GM19240 (cell line): Measurements from ENCODE around the gene UNC5C.

Source experiments
- DNase-seq: peaks from one replicate; pipeline ENCODE4 v3.0.0; 2011; ENCODE audit warnings: low spot score; ENCODE audit not compliant: insufficient read length

Gene UNC5C

DNA sequence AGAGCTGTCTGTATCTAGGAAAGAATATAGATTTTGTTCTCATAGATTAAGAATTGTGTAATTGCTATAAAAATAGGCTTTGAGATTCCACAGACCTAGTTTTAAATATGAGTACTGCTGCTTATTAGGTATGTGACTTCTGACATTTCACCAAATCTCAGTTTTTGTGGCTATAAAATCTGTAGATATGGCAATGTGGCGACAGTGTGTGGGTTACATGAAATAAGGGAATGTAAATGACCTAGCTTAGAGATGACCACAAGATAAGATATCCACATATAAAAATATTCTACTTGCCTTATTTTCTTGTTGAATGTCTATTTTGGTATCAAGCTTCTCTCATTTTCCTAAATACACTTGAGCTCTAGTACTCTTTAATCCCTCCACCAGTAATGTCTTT is 193.8 kb downstream of the UNC5C start:
- no peak for DNase-seq

DNA sequence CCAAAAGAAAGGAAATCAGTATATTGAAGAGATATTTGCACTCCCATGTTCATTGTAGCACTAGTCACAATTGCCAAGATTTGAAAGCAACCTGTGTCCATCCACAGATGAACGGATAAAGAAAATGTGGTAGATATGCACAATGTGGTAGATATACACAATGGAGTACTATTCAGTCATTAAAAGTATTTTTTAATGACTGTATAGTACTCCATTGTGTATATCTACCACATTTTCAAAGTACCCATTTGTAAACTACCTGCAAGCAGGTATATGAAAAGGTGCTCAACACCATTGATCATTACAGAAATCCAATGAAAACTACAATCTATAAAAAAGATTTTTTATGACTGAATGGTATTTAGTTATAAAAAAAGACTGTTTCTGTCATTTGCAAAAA is 200.4 kb downstream of the UNC5C start:
- DNase-seq: no peak

DNA sequence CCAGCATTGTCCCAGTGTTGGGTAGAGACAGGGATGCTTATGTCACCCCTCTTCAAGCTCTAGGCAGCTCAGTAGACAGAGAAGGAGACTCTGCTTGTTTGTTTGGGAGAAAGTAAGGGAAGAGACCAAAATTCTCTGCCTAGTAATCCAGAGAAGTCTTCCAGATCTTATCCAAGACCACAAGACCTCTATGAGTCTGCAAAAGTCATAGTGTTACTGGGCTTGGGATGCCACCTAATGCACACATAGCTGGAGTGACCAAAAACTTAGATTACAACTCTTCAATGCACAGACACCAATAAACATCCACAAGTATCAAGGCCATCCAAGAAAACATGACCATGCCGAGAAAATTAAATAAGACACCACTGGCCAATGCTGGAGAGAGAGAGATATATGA is 205.5 kb downstream of the UNC5C start:
- DNase-seq: no peak

DNA sequence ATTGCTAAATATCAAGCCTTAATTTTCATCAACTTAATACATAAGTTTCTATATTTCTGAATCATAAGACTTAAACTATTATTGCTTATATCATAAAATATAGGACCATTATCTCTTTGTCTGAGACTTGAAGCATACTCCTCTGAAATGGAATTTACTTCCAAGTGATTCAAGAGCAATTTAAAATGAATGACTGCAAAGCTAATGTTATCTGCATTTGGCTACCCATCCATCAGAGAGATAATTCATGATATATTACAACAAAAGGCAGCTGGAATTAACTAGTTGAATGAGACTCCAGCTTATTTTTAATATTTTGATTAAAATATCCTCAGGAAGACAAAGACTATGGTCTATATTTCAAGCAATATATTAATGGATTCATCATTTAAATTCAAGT is 208.6 kb downstream of the UNC5C start:
- no peak for DNase-seq

DNA sequence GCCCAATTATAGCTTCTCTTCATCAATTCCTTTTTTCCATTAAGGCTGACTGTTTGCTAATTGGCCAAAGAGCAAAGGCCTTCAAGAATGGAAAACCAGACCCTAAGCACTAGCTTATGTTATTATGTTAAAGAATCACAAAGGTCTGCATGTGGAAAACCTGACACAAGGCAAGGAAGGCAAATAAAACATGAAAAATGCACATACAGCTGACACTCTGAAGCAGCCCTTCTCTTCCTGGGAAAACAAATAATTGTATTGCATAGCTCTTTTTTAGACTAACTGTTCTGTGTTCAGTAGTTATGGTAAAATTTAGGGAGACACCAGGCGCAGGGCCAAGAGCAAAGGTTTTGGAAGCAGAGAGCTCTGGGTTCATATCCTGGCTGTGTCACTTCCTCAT is 223.1 kb downstream of the UNC5C start:
- no peak for DNase-seq

DNA sequence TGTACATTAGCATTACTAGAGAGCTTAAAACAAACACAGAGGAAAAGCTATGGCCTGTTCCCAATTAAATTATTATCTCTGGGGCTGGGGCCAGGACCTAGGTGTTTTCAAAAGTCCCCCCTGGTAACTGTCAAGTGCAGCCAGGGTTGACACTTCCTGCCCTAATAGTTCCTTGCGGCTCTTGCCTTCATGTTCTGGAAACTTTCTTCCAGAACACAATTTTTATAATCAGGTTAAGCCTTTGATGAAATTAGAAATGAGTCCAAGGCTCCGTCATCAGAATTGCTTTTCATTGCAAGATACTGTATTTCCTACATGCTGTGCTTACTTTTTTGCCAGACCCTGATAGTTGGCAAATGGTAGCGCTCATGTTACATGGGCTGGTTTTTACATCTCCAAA is 229.6 kb downstream of the UNC5C start:
- no peak for DNase-seq

DNA sequence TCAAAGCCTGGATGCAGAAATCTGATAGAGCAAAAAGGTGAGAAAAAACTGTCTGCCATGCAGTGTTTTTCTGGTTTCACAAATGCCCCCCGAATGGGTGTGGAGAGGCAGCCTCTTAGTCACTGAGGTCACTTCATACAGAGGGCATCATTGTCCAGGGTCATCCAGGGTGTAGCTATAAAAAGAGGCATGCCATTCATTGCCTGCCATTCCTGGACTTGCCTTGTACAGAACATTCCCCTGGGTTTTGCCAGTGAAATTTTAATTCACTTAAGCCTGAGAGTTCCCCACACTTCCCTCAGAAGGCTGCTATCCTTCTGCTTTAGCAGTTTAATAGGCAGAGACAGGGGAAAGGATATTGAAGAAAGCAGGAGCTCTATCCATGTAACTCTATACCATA is 230.3 kb downstream of the UNC5C start:
- DNase-seq: no peak

DNA sequence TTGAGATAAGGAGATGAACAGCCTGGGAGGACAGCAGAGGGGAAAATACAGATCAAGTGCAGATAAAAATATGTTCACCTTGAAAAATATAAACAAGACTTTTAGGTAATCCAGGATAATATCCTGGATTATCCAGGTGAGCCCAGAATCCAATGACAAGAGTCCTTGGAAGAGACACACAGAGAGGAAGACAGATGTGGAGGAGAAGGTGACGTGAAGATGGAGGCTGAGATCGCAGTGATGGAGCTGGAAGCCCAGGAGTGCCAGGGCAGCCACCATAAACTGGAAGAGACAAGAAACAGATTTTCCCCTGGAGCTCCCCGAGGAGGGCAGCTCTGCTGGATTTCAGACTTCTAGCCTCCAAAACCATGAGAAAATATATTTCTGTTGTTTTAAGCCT is 230.7 kb downstream of the UNC5C start:
- DNase-seq: no peak

DNA sequence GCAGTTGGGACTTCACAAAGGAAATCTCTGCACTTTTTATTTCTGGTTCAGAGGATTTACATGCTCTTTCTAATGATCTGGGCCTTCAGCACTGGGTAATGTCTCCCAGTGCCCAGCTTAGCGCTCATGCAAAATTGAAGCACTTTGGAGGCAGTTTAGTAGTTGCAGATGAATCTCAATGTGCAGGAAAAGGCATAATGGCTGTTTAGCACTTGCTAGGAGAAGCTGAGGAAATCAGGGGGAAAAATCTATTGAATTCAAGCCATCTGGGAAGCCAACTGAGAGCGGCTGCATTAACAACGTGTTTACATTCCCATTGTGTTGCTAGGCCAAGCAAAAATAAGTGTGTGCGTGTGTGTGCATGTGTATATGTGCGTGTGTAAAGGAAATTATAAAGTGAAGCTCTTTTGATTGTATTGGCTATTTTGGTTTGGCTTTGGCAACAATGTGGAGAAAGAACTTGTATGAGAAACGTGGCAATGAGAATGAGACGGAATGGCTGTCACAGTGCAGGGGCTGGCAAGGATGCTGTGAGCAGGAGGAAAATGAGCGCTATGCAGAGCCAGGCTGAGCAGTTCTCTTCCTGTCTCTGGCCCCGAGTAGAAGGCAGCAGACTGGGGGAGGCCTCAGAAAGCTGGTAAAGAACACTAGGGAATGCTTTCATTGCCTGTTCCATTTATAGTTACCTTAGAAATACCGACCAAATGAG is 231.5 kb downstream of the UNC5C start:
- DNase-seq: no peak

DNA sequence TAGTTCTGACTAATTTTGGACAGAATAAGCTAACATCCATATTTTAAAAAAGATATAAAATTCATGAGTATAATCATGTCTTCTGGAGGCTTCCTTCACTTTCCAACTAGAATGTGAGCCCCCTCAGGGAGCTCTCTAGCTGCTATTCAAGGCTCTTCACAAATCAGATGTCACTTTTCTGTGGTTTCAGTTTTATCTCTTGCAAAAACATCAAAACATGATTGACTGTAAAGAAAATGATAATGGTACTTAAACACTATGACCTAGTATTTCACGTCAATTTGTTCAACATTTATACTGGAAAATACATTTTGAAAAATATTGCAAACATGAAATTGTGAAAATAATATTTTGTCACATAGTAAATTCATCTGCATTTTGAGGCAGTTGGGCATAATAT is 234.2 kb downstream of the UNC5C start:
- DNase-seq: no peak

DNA sequence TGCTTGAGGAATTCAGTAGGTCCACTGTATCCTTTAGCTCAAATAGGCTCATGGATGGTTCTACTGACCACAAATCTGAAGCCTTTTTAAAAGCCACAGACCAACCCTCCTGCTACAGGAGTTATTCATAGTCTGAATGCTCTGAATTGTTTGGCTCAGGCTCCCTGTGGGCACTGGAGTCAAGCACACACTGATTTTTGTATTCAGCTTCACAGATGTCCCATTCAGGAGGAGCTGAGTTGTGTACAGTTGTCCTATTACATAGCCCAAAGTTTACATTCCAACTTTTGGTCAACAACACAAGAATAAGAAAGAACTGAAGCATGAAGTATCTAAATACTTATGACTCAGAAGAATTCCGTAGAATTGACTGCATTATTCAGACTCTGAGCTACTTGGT is 243.9 kb downstream of the UNC5C start:
- no peak for DNase-seq

DNA sequence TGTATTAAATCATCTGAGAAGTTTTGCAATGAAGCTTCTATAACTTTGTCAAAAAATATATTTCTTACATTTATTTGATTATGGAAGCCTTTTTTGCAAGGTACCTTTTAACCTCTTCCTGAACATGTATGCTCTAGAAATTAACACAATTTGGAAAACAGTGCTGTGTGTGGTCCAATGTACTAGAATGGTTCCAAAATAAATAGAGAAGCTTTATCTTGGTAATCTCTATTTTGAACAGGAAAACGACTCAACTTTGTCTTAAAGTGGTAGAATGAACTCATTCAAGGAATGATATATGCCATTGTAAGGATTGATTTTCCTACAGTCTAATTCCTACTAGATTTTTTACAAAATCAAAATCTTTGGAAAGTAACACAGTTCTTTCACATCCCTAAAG is 248.5 kb downstream of the UNC5C start:
- DNase-seq: no peak

DNA sequence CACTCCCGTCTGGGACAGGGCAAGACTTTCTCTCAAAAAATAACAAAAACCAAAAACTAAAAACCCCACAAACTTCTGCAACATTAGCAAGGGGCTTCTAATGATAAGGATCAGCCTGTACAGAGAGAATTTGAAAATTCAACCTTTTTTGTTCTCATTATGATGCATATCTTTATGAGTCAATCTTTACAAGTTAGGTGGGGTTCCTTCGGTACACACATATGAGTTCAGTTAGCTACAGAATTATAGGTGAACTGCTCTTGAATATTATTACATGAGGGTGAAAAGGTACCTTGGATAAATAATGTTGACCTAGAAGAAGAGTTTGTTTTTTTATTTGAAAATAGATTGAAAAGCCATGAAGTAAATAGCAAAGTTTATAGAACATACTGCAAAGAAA is 252.7 kb downstream of the UNC5C start:
- no peak for DNase-seq

DNA sequence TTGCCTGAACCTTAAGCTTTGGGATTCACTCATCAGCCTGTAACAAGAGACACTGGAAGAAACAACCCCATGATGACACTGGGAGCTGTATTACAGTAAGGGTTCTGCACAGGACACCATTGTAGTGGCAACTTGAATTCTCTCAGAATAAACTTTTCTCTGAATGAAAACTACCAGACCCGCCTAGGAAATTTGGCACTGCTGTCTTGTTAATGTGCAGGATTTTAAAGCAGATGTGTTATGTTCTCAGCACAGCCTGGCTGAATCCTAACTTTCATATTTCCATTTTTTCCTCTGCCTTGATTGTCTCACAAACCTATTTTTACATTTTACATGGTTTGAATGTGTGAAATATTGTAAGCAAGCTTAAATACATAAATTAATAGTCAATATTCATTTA is 253.6 kb downstream of the UNC5C start:
- DNase-seq: no peak

DNA sequence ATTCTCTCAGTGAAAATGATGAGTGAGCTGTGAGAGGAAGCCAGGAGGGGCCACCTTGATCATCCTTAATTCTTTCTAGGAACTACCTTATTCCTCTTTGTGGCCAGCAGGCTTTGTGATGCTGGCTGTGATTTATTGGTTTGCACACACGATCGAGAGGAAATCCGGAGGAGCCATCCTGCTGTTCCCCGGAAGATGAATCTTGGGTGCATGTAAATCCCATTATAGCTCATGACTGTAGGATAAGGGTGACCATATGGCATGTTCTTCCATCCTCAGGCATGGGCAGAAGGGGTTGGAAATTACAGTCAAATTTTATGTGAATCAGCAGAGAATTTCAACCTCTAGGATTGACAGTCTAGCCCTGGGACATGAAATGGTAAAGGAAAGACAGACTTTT is 254.5 kb downstream of the UNC5C start:
- DNase-seq: no peak

DNA sequence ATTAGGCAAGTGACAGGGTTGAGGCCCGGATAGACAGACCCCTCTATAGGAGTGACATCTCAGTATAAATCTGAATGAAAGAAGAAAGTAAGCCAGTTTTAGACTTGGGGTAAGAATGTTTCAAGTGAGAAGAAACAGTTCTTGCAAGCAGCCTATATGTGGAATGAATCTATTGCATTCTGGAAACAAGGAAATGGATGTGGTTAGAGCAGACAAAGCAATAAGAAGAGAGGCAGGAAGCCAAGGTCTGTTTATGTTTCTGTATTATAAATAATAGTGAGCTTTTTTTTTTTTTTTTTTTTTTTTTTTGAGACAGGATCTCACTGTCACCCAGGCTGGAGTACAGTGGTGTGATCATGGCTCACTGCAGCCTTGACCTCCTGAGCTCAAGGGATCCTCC is 255.8 kb downstream of the UNC5C start:
- no peak for DNase-seq

DNA sequence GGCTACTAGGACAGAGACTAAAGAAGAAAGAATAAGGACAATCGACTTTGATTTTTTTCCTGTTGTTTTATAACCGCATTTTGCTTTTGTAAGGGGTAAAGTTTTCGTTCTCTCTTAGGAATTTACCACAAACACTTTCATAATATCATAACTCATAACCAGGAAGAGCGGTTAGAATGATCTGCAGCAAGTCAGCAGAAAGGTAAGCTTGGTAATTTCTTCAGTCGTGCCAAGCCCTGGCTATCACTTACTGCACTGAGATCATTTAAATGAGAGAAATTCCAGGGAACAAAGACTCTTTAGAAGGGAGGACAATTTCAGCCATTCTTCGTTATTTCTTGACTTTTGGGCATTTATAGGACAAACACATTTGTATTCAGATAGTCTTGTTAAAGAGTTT is 258.1 kb downstream of the UNC5C start:
- no peak for DNase-seq

DNA sequence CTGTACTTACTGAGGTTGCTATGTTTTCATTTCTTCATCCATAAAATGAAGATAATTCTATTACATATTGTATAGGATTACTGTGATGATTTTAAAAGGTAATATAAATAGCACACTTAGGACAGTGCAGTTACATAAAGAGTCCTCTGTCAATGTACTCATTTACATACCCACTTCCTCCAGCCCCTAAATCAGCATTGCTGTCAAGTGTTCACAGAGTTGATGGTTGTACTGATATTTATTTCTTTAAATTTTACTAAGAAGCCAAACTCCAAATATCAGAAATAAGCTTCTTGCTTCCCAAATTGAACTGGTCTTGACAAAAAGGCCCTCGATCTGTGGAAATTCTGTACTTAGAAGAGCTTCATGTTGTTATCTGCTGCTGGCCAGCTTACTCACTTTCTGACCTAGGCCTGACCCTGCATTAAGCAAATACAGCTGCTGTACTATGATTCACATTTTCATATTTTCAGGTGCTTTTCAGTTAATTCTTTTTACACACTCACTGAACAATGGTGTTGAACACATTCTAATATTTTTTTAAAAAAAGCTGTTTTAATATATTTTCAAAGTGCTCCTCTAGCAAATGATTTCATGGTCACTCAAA is 259.6 kb downstream of the UNC5C start:
- no peak for DNase-seq

DNA sequence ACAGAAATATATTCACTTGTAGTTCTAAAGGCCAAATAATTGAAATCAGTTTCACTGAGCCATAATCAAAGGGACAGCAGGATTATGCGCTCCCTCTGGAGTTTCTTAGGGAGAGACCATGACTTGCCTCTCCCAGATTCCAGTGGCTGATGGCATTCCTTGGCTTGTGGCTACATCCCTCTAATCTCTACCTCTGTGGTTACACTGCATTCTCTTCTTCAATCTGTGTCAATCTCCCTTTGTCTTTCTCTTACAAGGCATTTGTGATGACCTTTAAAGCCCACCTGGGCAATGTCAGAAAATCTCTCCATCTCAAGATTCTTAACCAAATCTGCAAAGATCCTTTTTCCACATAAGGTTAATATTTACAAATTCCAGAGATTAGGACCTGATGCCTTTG is 260.2 kb downstream of the UNC5C start:
- DNase-seq: no peak

DNA sequence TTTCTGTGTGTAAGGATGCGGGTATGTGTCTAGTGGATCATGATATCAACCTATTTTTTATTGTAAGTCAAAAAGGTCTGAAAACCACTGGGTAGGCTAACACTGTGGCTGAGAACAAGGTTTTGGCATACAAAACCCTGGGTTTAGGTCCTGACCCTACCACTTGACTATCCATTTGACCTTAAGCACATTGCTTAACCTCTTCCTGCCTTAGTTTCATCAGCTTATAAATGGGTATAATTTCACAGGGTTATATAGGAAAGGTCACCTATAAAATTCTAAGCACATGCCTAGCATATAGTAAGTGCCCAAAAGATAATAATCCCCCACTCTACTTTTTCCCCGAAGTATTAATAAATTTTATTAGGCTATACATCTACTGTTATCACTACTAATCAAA is 263.0 kb downstream of the UNC5C start:
- DNase-seq: no peak

DNA sequence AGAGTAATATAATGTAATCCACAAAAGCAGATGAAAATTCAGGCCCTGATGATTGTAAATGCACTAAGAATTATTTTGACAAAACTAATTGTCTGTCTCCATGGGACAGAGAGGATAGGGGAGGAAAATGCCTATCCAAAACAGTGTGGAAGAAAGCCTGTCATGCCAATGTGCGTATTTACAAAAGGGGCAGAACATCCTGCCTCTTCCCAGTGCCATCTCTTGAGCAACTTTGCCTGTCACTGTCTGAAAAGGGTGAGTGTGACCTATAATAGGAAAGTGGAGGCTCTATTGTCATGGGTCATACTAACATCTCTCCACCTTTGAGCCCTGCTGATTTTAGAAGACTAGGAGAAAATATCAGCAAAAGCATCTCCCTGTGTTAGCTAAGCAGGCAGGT is 264.1 kb downstream of the UNC5C start:
- no peak for DNase-seq

DNA sequence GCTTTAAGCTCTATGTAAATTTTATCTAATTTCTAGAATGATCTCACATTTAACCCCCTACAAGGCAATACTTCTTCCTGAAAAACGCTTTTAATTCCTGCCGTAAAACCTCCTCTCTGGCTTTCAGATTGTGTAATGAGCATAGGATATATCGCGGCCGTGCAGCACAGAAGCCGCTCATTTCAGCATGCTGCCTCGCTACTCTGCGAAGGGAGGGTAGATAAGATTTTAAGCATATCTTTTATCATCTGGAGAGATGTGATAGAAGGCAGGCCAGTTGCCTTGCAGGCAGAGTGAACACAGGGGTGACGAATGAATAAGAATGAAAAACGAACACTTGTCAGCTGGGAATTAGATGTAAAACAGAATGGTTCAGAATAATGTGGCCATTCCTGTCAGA is 265.5 kb downstream of the UNC5C start:
- no peak for DNase-seq

DNA sequence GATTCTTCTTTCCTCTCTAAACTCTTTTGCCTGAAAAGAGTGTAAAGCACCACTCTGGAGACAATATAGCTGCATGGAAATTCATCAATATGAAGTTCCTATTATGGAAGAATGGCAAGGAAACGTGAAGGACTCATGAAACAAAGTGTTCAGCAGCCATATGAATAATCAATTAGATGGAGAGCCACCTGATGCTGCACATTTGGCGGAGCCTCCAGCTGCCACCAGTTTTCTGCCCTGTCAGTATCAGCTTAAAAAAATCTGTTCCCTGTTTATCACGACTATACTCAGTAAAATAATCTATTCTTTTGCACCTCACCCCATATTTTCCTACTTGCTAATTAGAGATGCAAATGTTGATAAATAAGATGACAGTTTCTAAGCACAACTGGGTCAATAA is 276.0 kb downstream of the UNC5C start:
- DNase-seq: no peak

DNA sequence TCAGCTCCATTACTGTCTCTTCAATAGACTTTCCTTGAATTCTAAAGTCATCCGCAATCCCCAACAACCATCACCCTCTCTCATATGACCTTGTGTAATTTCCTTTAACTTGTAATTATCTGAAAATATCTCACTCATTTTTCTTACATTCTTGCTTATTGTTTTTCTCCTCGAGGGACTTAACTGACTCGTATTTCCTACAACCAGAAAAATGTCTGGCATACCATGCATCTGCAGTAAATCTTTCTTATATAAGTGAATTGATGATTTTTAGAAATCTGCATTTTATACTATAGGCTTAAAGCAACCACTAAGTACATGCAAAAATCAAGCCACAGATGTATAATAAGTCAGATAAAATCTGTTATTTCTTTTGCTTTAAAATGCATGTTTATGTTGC is 276.7 kb downstream of the UNC5C start:
- DNase-seq: no peak
